ENCODE data around the gene CALML3. TPM values are rescaled to one million over a fixed set of nuclear protein-coding genes. Genes with fewer than 3 reads are reported as not detected.

The CALML3 gene
- total and polyA plus RNA-seq, 2 donors (not counting 1 experiment from before 2014, with no cell fraction given), result not detected

DNA sequence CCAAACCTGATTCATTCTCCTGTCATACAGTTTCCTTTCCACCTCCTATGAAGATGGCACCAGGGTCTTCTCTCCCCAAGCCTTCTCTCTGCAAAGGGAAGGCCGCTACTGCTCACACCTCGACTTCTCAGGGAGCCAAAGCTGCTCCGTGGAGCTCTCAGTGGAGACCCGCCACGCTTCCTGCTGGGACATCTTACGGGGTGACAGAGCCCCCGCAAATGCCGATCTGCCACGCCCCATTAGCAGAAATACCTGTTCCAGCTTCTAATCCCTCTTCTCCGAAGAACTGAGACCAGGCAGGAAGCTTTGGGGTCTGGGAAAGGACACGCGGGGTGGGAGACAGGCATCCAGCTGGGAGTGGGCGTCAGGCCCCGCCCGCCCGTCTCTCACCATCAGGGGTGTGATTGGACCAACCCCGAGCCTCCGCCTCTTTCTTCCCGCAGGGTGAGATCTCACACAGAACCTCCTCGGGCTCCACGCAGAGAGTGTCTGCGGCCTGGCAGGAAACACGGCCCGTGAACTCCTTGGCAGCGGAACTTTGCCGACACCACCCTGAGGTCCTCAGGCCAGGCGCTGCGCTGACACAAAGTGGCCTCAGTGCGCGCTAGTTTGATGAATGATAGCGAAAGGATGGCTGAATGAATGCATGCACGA lies 13.4 kb upstream of the CALML3 start:
- no peak overlapping the region for H3K27ac Mint-ChIP-seq
- Histone ChIP-seq H3K4me2 (replicated peaks; ENCODE audit: low read depth, low read length, poor library complexity, severe bottlenecking) (no peak overlapping the region), H3K27me3 (replicated peaks in 1 of 4; ENCODE audit: control extremely low read depth in 1 of 4, control insufficient read depth in 3 of 4, insufficient read depth in 4 of 4, low read length in 3 of 4) (peaks cover 0 to 7% (median 1%) of the 10 kb centered on the region in 4 experiments), H3K79me2 (ENCODE audit: control insufficient read depth, insufficient read depth, low read length) (no peaks in the 10 kb centered on the region), H3K36me3 (replicated peaks in 1 of 2; ENCODE audit: control extremely low read depth in 1 of 2, control insufficient read depth in 1 of 2, extremely low read depth in 1 of 2, insufficient read depth in 2 of 2, low read length in 1 of 2) (no peaks in the 10 kb centered on the region), H3K27ac (ENCODE audit: low read length in 2 of 2) (no peak overlapping the region), H3K9ac (ENCODE audit: low read length) (no peak overlapping the region), H3K4me1 (ENCODE audit: control insufficient read depth in 2 of 2, insufficient read depth in 2 of 2, low read length in 2 of 2) (no peaks in the 10 kb centered on the region), H3K9me3 (ENCODE audit: control extremely low read depth in 1 of 3, control insufficient read depth in 2 of 3, insufficient read depth in 1 of 3, low read length in 2 of 3) (no peaks in the 10 kb centered on the region), H3K4me3 (ENCODE audit: control extremely low read depth in 1 of 5, extremely low read depth in 1 of 5, insufficient read depth in 1 of 5, low read depth in 2 of 5, low read length in 4 of 5) (no peak overlapping the region), H2AFZ (ENCODE audit: insufficient read depth, low read depth, low read length, poor library complexity, severe bottlenecking) (no peak overlapping the region), H4K20me1 (ENCODE audit: control insufficient read depth, insufficient read depth, low read length, poor library complexity, severe bottlenecking) (no peaks in the 10 kb centered on the region)
- WGBS (ENCODE audit: insufficient coverage), result 89% methylated on average over 28 of the region's 32 CpGs
- ChIA-PET CTCF (no interaction called here), POLR2A (no interaction called here)
- TF ChIP-seq, protein P1, sequence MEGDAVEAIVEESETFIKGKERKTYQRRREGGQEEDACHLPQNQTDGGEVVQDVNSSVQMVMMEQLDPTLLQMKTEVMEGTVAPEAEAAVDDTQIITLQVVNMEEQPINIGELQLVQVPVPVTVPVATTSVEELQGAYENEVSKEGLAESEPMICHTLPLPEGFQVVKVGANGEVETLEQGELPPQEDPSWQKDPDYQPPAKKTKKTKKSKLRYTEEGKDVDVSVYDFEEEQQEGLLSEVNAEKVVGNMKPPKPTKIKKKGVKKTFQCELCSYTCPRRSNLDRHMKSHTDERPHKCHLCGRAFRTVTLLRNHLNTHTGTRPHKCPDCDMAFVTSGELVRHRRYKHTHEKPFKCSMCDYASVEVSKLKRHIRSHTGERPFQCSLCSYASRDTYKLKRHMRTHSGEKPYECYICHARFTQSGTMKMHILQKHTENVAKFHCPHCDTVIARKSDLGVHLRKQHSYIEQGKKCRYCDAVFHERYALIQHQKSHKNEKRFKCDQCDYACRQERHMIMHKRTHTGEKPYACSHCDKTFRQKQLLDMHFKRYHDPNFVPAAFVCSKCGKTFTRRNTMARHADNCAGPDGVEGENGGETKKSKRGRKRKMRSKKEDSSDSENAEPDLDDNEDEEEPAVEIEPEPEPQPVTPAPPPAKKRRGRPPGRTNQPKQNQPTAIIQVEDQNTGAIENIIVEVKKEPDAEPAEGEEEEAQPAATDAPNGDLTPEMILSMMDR (IDR thresholded peaks at IDR 0.05), result no peak
- no peaks in the 10 kb centered on the region for H3K9me3 Mint-ChIP-seq (ENCODE audit: insufficient read depth)
- DNase-seq (no peak), ATAC-seq (ENCODE audit: low read depth) (no peak)
- peaks cover under 1% of the 10 kb centered on the region for H3K27me3 Mint-ChIP-seq
- no peak overlapping the region for H3K4me3 Mint-ChIP-seq
- intact Hi-C loops (cut with micrococcal nuclease), result no loop called here
- H3K4me1 Mint-ChIP-seq, result no peaks in the 10 kb centered on the region

DNA sequence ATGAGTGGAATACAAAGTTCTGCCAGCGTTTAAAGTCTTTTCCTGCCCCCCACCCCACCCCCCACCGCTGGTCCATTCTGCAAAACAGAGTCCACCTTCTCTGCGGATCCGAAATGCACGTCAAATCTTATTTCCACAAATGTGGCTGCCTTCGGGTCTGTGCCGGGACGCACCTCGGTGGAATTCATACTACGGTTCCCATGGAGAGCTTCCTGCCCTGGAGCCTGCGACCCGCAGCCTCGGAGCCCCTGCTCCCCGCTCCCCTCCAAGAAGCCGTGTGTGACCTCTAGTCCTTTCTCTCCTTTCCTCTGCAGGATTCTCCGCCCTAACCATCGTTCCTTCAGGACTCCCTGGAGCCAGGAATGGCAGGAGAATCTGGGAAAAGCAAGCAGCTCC lies 12.9 kb upstream of the CALML3 start:
- Mint-ChIP-seq H3K27ac (no peak overlapping the region), H3K9me3 (ENCODE audit: insufficient read depth) (no peaks in the 10 kb centered on the region), H3K4me3 (no peak overlapping the region), H3K27me3 (peaks cover 6% of the 10 kb centered on the region), H3K4me1 (no peaks in the 10 kb centered on the region)
- H4K20me1 ChIP-seq (ENCODE audit: control insufficient read depth, insufficient read depth, low read length, poor library complexity, severe bottlenecking), result no peaks in the 10 kb centered on the region
- H3K4me3 ChIP-seq (ENCODE audit: control extremely low read depth in 1 of 5, extremely low read depth in 1 of 5, insufficient read depth in 1 of 5, low read depth in 2 of 5, low read length in 4 of 5), result no peak overlapping the region
- CTCF ChIA-PET, result no interaction called here
- intact Hi-C loops (cut with micrococcal nuclease), result no loop called here
- H3K27ac ChIP-seq (ENCODE audit: low read length in 2 of 2), result no peak overlapping the region
- no peak for ATAC-seq (ENCODE audit: low read depth)
- TF ChIP-seq, protein P1 (IDR thresholded peaks at IDR 0.05), result no peak
- no peak for TF ChIP-seq EZH2 (IDR thresholded peaks at IDR 0.05; ENCODE audit: borderline replicate concordance, insufficient read depth, low read depth, low read length, poor library complexity, severe bottlenecking)
- H3K27me3 ChIP-seq (replicated peaks in 1 of 4; ENCODE audit: control extremely low read depth in 1 of 4, control insufficient read depth in 3 of 4, insufficient read depth in 4 of 4, low read length in 3 of 4), result peaks cover 0 to 3% (median 1%) of the 10 kb centered on the region in 4 experiments
- no peak overlapping the region for H3K9ac ChIP-seq (ENCODE audit: low read length)
- DNase-seq, result no peak
- no peak overlapping the region for H3K4me2 ChIP-seq (replicated peaks; ENCODE audit: low read depth, low read length, poor library complexity, severe bottlenecking)
- no peak overlapping the region for H2AFZ ChIP-seq (ENCODE audit: insufficient read depth, low read depth, low read length, poor library complexity, severe bottlenecking)
- 89% methylated on average over 17 of the region's 17 CpGs for WGBS (ENCODE audit: insufficient coverage)
- H3K9me3 ChIP-seq (ENCODE audit: control extremely low read depth in 1 of 3, control insufficient read depth in 2 of 3, insufficient read depth in 1 of 3, low read length in 2 of 3), result no peaks in the 10 kb centered on the region
- POLR2A ChIA-PET, result no interaction called here
- no peaks in the 10 kb centered on the region for H3K36me3 ChIP-seq (replicated peaks in 1 of 2; ENCODE audit: control extremely low read depth in 1 of 2, control insufficient read depth in 1 of 2, extremely low read depth in 1 of 2, insufficient read depth in 2 of 2, low read length in 1 of 2)
- H3K4me1 ChIP-seq (ENCODE audit: control insufficient read depth in 2 of 2, insufficient read depth in 2 of 2, low read length in 2 of 2), result no peaks in the 10 kb centered on the region
- H3K79me2 ChIP-seq (ENCODE audit: control insufficient read depth, insufficient read depth, low read length), result no peaks in the 10 kb centered on the region

All from B cell (primary cell).